ENCODE results near the gene MYF5.
A peak's percentile ranks its signal among the peaks of the same experiment; 100 is the strongest.

The MYF5 gene

DNA sequence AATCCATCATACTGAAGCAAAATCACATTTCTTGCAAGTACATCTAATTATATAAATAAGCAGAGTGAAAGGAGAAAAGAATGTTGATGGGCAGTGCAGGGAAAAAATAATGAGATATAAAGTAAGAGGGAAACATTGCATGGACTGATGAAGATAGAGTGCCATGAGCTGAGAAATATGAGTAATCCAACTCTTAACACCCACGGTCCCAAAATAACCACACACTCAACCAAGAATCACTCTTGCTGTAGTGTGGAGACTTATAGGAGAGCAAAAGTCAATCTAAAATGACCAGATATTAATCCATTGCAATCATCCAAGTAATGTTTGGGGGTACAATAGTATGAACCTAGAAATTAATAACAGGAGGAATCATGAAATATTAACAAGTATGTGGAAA is 40.2 kb downstream of the MYF5 start:
- no peak overlapping the region for H3K27ac Mint-ChIP-seq
- H3K4me3 Mint-ChIP-seq: no peak overlapping the region
- H3K27me3 Mint-ChIP-seq (ENCODE audit: low read depth): no peaks in the 10 kb centered on the region
- no peaks in the 10 kb centered on the region for H3K36me3 Mint-ChIP-seq (ENCODE audit: low read depth)
- H3K9me3 Mint-ChIP-seq: no peaks in the 10 kb centered on the region
- H3K4me1 Mint-ChIP-seq: peaks cover 16% of the 10 kb centered on the region
- TF ChIP-seq, protein P1, sequence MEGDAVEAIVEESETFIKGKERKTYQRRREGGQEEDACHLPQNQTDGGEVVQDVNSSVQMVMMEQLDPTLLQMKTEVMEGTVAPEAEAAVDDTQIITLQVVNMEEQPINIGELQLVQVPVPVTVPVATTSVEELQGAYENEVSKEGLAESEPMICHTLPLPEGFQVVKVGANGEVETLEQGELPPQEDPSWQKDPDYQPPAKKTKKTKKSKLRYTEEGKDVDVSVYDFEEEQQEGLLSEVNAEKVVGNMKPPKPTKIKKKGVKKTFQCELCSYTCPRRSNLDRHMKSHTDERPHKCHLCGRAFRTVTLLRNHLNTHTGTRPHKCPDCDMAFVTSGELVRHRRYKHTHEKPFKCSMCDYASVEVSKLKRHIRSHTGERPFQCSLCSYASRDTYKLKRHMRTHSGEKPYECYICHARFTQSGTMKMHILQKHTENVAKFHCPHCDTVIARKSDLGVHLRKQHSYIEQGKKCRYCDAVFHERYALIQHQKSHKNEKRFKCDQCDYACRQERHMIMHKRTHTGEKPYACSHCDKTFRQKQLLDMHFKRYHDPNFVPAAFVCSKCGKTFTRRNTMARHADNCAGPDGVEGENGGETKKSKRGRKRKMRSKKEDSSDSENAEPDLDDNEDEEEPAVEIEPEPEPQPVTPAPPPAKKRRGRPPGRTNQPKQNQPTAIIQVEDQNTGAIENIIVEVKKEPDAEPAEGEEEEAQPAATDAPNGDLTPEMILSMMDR (IDR thresholded peaks at IDR 0.05; ENCODE audit: unreplicated experiment in 3 of 3): no peak

DNA sequence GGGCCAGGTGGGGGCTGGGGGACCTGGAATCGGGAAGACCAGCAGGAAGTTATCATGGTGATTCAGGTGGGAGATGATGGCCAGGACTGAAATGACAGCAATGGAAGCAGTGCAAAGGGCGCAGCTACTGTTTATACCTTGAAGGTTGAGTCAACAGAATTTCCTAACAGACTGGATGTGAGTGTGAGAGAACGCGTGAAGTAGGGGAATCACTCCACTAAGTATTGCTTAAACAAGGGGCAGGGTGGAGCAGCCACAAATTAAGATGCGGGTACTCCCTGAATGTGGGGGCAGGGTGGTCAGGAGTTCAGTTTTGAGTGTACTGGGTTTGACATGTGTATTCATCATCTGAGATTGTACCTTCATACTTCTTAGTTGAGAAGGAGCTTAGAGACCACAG is 45.1 kb downstream of the MYF5 start:
- Mint-ChIP-seq H3K27ac (peak overlapping the region; percentile 9 to 33 (median 22)), H3K36me3 (ENCODE audit: low read depth) (no peaks in the 10 kb centered on the region), H3K27me3 (ENCODE audit: low read depth) (no peaks in the 10 kb centered on the region), H3K4me3 (no peak overlapping the region), H3K4me1 (peaks cover 33% of the 10 kb centered on the region), H3K9me3 (no peaks in the 10 kb centered on the region)
- TF ChIP-seq, protein P1 (IDR thresholded peaks at IDR 0.05; ENCODE audit: unreplicated experiment in 3 of 3): no peak

DNA sequence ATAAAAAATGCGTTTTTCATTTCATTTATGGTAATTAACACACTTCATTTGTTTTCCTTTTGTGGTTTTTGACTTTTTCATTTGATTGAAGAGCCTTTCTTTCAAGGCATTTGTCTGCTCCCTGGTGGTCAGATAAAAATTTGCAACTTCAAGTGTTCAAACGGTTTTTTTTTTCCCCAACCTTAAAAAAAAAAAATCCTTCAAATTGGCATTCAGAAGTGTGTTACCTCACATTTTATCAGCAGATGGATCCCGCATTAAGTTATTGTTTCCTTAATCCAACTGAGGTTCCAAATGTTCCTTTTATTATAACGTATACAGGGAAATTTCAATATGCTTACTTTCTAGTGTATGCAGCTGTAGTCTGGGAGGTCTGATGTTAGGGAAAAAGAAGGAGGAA is 47.2 kb downstream of the MYF5 start:
- H3K4me3 Mint-ChIP-seq: peak overlapping the region in 1 of 3 experiments; percentile 28
- no peaks in the 10 kb centered on the region for H3K27me3 Mint-ChIP-seq (ENCODE audit: low read depth)
- peaks cover 29% of the 10 kb centered on the region for H3K4me1 Mint-ChIP-seq
- TF ChIP-seq, protein P1 (IDR thresholded peaks at IDR 0.05; ENCODE audit: unreplicated experiment in 3 of 3): peak; percentile 64 to 81 (median 72)
- H3K36me3 Mint-ChIP-seq (ENCODE audit: low read depth): no peaks in the 10 kb centered on the region
- peak overlapping the region; percentile 23 to 70 (median 44) for H3K27ac Mint-ChIP-seq
- H3K9me3 Mint-ChIP-seq: no peaks in the 10 kb centered on the region

DNA sequence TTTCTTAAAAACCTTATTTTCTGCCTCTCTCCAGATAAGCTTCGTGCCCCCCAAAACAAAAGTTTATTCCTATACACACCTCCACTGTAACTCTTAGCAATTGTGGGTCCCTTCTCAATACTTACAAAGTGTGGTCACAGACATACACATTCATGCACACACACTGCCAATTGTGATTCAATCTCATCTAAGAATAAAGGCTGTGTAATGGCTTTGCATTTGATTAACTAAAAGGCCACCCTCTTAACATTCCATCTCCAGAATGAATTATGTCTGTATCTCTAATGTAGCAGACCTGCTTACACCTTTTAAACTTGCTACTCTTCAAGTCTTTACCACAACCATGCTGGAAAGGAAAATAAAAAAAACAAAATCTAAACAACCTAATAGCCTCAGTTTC is 49.5 kb downstream of the MYF5 start:
- Mint-ChIP-seq H3K4me1 (peaks cover 25% of the 10 kb centered on the region), H3K9me3 (no peaks in the 10 kb centered on the region), H3K27me3 (ENCODE audit: low read depth) (no peaks in the 10 kb centered on the region), H3K4me3 (no peak overlapping the region), H3K27ac (no peak overlapping the region), H3K36me3 (ENCODE audit: low read depth) (no peaks in the 10 kb centered on the region)
- TF ChIP-seq, protein P1 (IDR thresholded peaks at IDR 0.05; ENCODE audit: unreplicated experiment in 3 of 3): no peak

DNA sequence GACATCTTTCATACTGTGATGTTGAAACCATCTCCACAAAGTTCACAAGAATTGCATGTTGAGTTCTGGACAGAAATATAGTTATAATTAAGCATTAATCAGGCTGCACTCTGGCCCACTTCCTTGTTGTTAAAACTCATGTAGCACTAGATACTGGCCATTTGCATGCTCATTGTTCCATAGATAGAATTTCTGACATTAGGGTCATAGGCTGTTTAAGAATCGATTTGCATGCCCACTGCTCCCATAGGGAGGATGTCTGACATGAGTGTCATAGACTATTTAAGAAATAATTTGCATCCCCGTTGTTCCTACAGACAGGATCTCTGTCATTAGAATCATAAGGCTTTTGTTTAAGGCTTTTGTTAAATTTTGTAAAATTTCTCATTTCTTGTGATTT is 50.2 kb downstream of the MYF5 start:
- TF ChIP-seq, protein P1 (IDR thresholded peaks at IDR 0.05; ENCODE audit: unreplicated experiment in 3 of 3): no peak

More for the DNA sequence above, 50.2 kb downstream of the MYF5 start:
- Mint-ChIP-seq H3K36me3 (ENCODE audit: low read depth) (no peaks in the 10 kb centered on the region), H3K9me3 (no peaks in the 10 kb centered on the region), H3K27ac (no peak overlapping the region), H3K4me1 (peaks cover 18% of the 10 kb centered on the region), H3K4me3 (no peak overlapping the region), H3K27me3 (ENCODE audit: low read depth) (no peaks in the 10 kb centered on the region)
